Naive thymus-derived CD8-positive, alpha-beta T cell (primary cell): ENCODE measurements around the gene ZNF316. TPM values are rescaled to one million over a fixed set of nuclear protein-coding genes. Genes with fewer than 3 reads are reported as not detected.
"Not testable (repeated sequence)": the region's sequence is repeated elsewhere in the genome, so short reads cannot be mapped to it uniquely, and the experiment has no call there.

ENCODE experiments used
- ATAC-seq, 2 donors: fragments of 150-1000 bp; cut with Tn5 transposase in 1 of 2; sonication (Bioruptor Pico), chemical (Tn5 transposase) in 1 of 2; 1 replicate in 1 of 2; 2 replicates in 1 of 2; pipeline ENCODE4 v1.10.0; 2021; ENCODE audit warnings: mild to moderate bottlenecking in 2 of 2, moderate library complexity in 2 of 2
- POLR2A ChIA-PET: fragments of 350-600 bp; sonication (Branson Sonifier 250); formaldehyde crosslinking; loops from one replicate; lab custom pipeline; 2021; ENCODE audit warnings: antibody characterized with exemption; lab: Charles Lee
- DNase-seq, 10 donors: peaks; one replicate each; pipeline versions ENCODE4 v3.0.0 to v3.0.0-alpha.2; 2020 to 2022
- H3K27ac Mint-ChIP-seq, 10 donors: one replicate each; pipeline ENCODE4 v1.8.0; 2020 to 2022; ENCODE audit warnings: mild to moderate bottlenecking in 10 of 10, mixed read lengths in 10 of 10, moderate library complexity in 4 of 10, inconsistent platforms in 1 of 10
- H3K27me3 Mint-ChIP-seq, 5 donors: one replicate each; pipeline ENCODE4 v1.8.0; 2021 to 2022; ENCODE audit warnings: mixed read lengths in 5 of 5
- H3K36me3 Mint-ChIP-seq, 3 donors: one replicate each; pipeline ENCODE4 v1.8.0; 2020 to 2022; ENCODE audit warnings: mixed read lengths in 3 of 3, mild to moderate bottlenecking in 2 of 3, inconsistent platforms in 1 of 3
- H3K4me1 Mint-ChIP-seq, 4 donors: one replicate each; pipeline ENCODE4 v1.8.0; 2021 to 2022; ENCODE audit warnings: mixed read lengths in 4 of 4
- H3K4me3 Mint-ChIP-seq, 10 donors: one replicate each; pipeline ENCODE4 v1.8.0; 2020 to 2022; ENCODE audit warnings: mild to moderate bottlenecking in 10 of 10, mixed read lengths in 10 of 10, moderate library complexity in 6 of 10, inconsistent platforms in 1 of 10
- H3K9me3 Mint-ChIP-seq, 9 donors: one replicate each; pipeline ENCODE4 v1.8.0; 2020 to 2022; ENCODE audit warnings: mixed read lengths in 9 of 9, mild to moderate bottlenecking in 3 of 9, inconsistent platforms in 1 of 9, moderate library complexity in 1 of 9
- polyA plus RNA-seq, 3 donors: library from polyadenylated mRNA; unstranded; fragments of 300-500 nt; fragmentation: Illumina TruSeq; gene quantifications; one replicate each; pipeline ENCODE4 v1.2.3, GENCODE V29; 2021
- total RNA-seq, 8 experiments: library from RNA in 2 of 8; stranded (reverse) in 2 of 8; gene quantifications; one replicate each; pipeline ENCODE4 v1.2.3 and lab custom pipeline; 2021 to 2026

Gene ZNF316
- total and polyA plus RNA-seq, 5 experiments from 2014 or later: 0.96 to 77.9 (median 5.7) TPM

GRCh38 chr7:6622134-6622710 lies 14.9 kb upstream of the ZNF316 start:
- POLR2A ChIA-PET: interaction anchor here (0.6 to 1.5 kb wide), 2 partner anchors 15 to 33 kb away, joined by 3 to 6 read pairs; partner anchors contain the start of genes INTS15 and ZNF316
- H3K36me3 Mint-ChIP-seq: peaks cover 5 to 20% (median 12%) of the 10 kb centered on the region in 3 donors
- DNase-seq (no peak), ATAC-seq (no peak)
- no peaks in the 10 kb centered on the region for H3K27me3 Mint-ChIP-seq
- H3K9me3 Mint-ChIP-seq: no peaks in the 10 kb centered on the region
- H3K4me3 Mint-ChIP-seq: peak overlapping the region in 2 of 10 donors; percentile 55 to 81
- H3K27ac Mint-ChIP-seq: no peak overlapping the region
- H3K4me1 Mint-ChIP-seq: peaks cover 20 to 72% (median 59%) of the 10 kb centered on the region in 4 donors

- POLR2A ChIA-PET: interaction anchor here (0.8 to 1.0 kb wide), 3 partner anchors 9 to 34 kb away, joined by 3 to 5 read pairs (median 3); partner anchors contain the start of genes INTS15 and ZNF316
- DNase-seq (peak in 2 of 10 donors; percentile 27 to 33), ATAC-seq (peak; percentile 71 to 83)
- no peaks in the 10 kb centered on the region for H3K9me3 Mint-ChIP-seq
- H3K27me3 Mint-ChIP-seq: no peaks in the 10 kb centered on the region
- H3K4me3 Mint-ChIP-seq: peak overlapping the region; percentile 68 to 93 (median 78)
- H3K4me1 Mint-ChIP-seq: peaks cover 18 to 60% (median 52%) of the 10 kb centered on the region in 4 donors
- peaks cover 5 to 13% (median 12%) of the 10 kb centered on the region in 3 donors for H3K36me3 Mint-ChIP-seq
- H3K27ac Mint-ChIP-seq: peak overlapping the region; percentile 81 to 95 (median 92)
Observed at GRCh38 chr7:6623589-6624245, 13.4 kb upstream of the ZNF316 start.

- H3K27ac Mint-ChIP-seq: peak overlapping the region; percentile 81 to 95 (median 92)
- H3K4me1 Mint-ChIP-seq: peaks cover 18 to 55% (median 50%) of the 10 kb centered on the region in 4 donors
- ATAC-seq (no peak), DNase-seq (no peak)
- peaks cover 5 to 13% (median 12%) of the 10 kb centered on the region in 3 donors for H3K36me3 Mint-ChIP-seq
- H3K4me3 Mint-ChIP-seq: peak overlapping the region; percentile 68 to 93 (median 78)
- POLR2A ChIA-PET: interaction anchor here (0.8 to 1.0 kb wide), 3 partner anchors 9 to 34 kb away, joined by 3 to 5 read pairs (median 3); partner anchors contain the start of genes INTS15 and ZNF316
- no peaks in the 10 kb centered on the region for H3K27me3 Mint-ChIP-seq
- no peaks in the 10 kb centered on the region for H3K9me3 Mint-ChIP-seq
Observed at GRCh38 chr7:6624246-6624611, 12.9 kb upstream of the ZNF316 start.

- no peak for DNase-seq
- peak overlapping the region in 1 of 10 donors; percentile 38 for H3K27ac Mint-ChIP-seq
- no peaks in the 10 kb centered on the region for H3K27me3 Mint-ChIP-seq
- peaks cover 13 to 27% (median 24%) of the 10 kb centered on the region in 4 donors for H3K4me1 Mint-ChIP-seq
- peaks cover 0 to 6% (median 3%) of the 10 kb centered on the region in 3 donors for H3K36me3 Mint-ChIP-seq
- H3K9me3 Mint-ChIP-seq: no peaks in the 10 kb centered on the region
- no peak overlapping the region for H3K4me3 Mint-ChIP-seq
- no peak for ATAC-seq
- POLR2A ChIA-PET: interaction anchor here (1.2 kb wide), 1 partner anchor 9 kb away, joined by 3 read pairs; the partner anchor contains the start of gene ZNF316
Observed at GRCh38 chr7:6628045-6628444, 9.1 kb upstream of the ZNF316 start.

GRCh38 chr7:6630007-6630849 lies 6.9 kb upstream of the ZNF316 start:
- POLR2A ChIA-PET: interaction anchor here (0.7 kb wide), 1 partner anchor 38 kb away, joined by 8 read pairs; no protein-coding TSS in a partner anchor
- DNase-seq (no peak), ATAC-seq (no peak)
- no peaks in the 10 kb centered on the region for H3K36me3 Mint-ChIP-seq
- H3K9me3 Mint-ChIP-seq: no peaks in the 10 kb centered on the region
- no peaks in the 10 kb centered on the region for H3K27me3 Mint-ChIP-seq
- H3K4me1 Mint-ChIP-seq: peaks cover 3 to 13% (median 8%) of the 10 kb centered on the region in 4 donors
- H3K27ac Mint-ChIP-seq: peak overlapping the region in 1 of 10 donors; percentile 14
- H3K4me3 Mint-ChIP-seq: no peak overlapping the region

GRCh38 chr7:6631605-6632004 lies 5.5 kb upstream of the ZNF316 start:
- no peaks in the 10 kb centered on the region for H3K9me3 Mint-ChIP-seq
- no peak for DNase-seq
- no peak overlapping the region for H3K4me3 Mint-ChIP-seq
- ATAC-seq: no peak
- peak overlapping the region in 2 of 10 donors; percentile 57 to 62 for H3K27ac Mint-ChIP-seq
- H3K4me1 Mint-ChIP-seq: peaks cover 3 to 13% (median 11%) of the 10 kb centered on the region in 4 donors
- H3K27me3 Mint-ChIP-seq: no peaks in the 10 kb centered on the region
- no peaks in the 10 kb centered on the region for H3K36me3 Mint-ChIP-seq
- POLR2A ChIA-PET: no interaction called here

GRCh38 chr7:6634021-6634420 lies 3.1 kb upstream of the ZNF316 start:
- H3K27me3 Mint-ChIP-seq: no peaks in the 10 kb centered on the region
- POLR2A ChIA-PET: interaction anchor here (0.8 kb wide), 1 partner anchor 14 kb away, joined by 3 read pairs; no protein-coding TSS in a partner anchor
- H3K36me3 Mint-ChIP-seq: peaks cover 0 to 3% (median 0%) of the 10 kb centered on the region in 3 donors
- H3K4me3 Mint-ChIP-seq: peak overlapping the region in 4 of 10 donors; percentile 7 to 29 (median 26)
- H3K4me1 Mint-ChIP-seq: peaks cover 8 to 23% (median 22%) of the 10 kb centered on the region in 4 donors
- peak overlapping the region in 5 of 10 donors; percentile 12 to 69 (median 21) for H3K27ac Mint-ChIP-seq
- ATAC-seq (no peak), DNase-seq (no peak)
- H3K9me3 Mint-ChIP-seq: no peaks in the 10 kb centered on the region

GRCh38 chr7:6634971-6635370 lies 2.1 kb upstream of the ZNF316 start:
- Mint-ChIP-seq H3K4me1 (peaks cover 12 to 32% (median 31%) of the 10 kb centered on the region in 4 donors), H3K4me3 (peak overlapping the region in 4 of 10 donors; percentile 70 to 91 (median 80)), H3K27ac (peak overlapping the region in 7 of 10 donors; percentile 19 to 62 (median 48))
- ATAC-seq, H3K27me3 Mint-ChIP-seq, POLR2A ChIA-PET, DNase-seq, H3K36me3 Mint-ChIP-seq, H3K9me3 Mint-ChIP-seq: not testable (repeated sequence)

- Mint-ChIP-seq H3K36me3 (peaks cover 0 to 28% (median 2%) of the 10 kb centered on the region in 3 donors), H3K4me1 (peaks cover 18 to 41% (median 39%) of the 10 kb centered on the region in 4 donors), H3K27me3 (no peaks in the 10 kb centered on the region), H3K4me3 (peak overlapping the region; percentile 77 to 94 (median 86)), H3K9me3 (no peaks in the 10 kb centered on the region), H3K27ac (peak overlapping the region; percentile 86 to 96 (median 91))
- DNase-seq: peak; percentile 38 to 83 (median 56)
- POLR2A ChIA-PET: interaction anchor here (0.8 to 1.5 kb wide), 6 partner anchors 14 to 48 kb away, joined by 3 to 6 read pairs (median 4); partner anchors contain the start of gene INTS15
- ATAC-seq: peak; percentile 78 to 86
Observed at GRCh38 chr7:6637544-6638229, 569 bp downstream of the ZNF316 start.

- peak overlapping the region; percentile 55 to 92 (median 86) for H3K4me3 Mint-ChIP-seq
- peaks cover 18 to 41% (median 37%) of the 10 kb centered on the region in 4 donors for H3K4me1 Mint-ChIP-seq
- peaks cover 0 to 37% (median 2%) of the 10 kb centered on the region in 3 donors for H3K36me3 Mint-ChIP-seq
- POLR2A ChIA-PET: interaction anchor here (0.8 to 1.0 kb wide), 2 partner anchors 10 to 16 kb away, joined by 3 to 4 read pairs; no protein-coding TSS in a partner anchor
- peak overlapping the region; percentile 80 to 96 (median 91) for H3K27ac Mint-ChIP-seq
- H3K9me3 Mint-ChIP-seq: no peaks in the 10 kb centered on the region
- ATAC-seq (no peak), DNase-seq (no peak)
- H3K27me3 Mint-ChIP-seq: no peaks in the 10 kb centered on the region
Observed at GRCh38 chr7:6639032-6639431, 1.9 kb downstream of the ZNF316 start.

GRCh38 chr7:6639627-6640026 lies 2.5 kb downstream of the ZNF316 start:
- Mint-ChIP-seq H3K27me3 (no peaks in the 10 kb centered on the region), H3K36me3 (peaks cover 0 to 43% (median 2%) of the 10 kb centered on the region in 3 donors), H3K4me1 (peaks cover 18 to 41% (median 35%) of the 10 kb centered on the region in 4 donors), H3K27ac (peak overlapping the region in 9 of 10 donors; percentile 48 to 95 (median 86)), H3K9me3 (no peaks in the 10 kb centered on the region), H3K4me3 (peak overlapping the region in 7 of 10 donors; percentile 19 to 92 (median 86))
- POLR2A ChIA-PET: interaction anchor here (0.8 kb wide), 1 partner anchor 17 kb away, joined by 3 read pairs; no protein-coding TSS in a partner anchor
- DNase-seq (no peak), ATAC-seq (no peak)
